Adrenal gland (tissue), 12 donors: Measurements from ENCODE around the gene CEP112. TPM values are rescaled to one million over a fixed set of nuclear protein-coding genes. Genes with fewer than 3 reads are reported as not detected.

Source experiments
- DNase-seq, 7 donors: peaks; one replicate each; pipeline ENCODE4 v3.0.0-alpha.2; 2019 to 2020
- H3K27ac ChIP-seq, 5 donors: fragments of 200-600 bp; sonication (generic) in 4 of 5; 1 replicate in 3 of 5; 2 replicates in 2 of 5; pipeline versions ENCODE4 v1.5.1 to v1.8.0; 2016 to 2020; ENCODE audit warnings: mild to moderate bottlenecking in 1 of 5
- H3K27me3 ChIP-seq: fragments of 200-600 bp; 2 replicates; pipeline ENCODE4 v1.8.0; 2021
- H3K36me3 ChIP-seq, 2 donors: fragments of 200-600 bp; replicated peaks in 1 of 2; 1 replicate in 1 of 2; 2 replicates in 1 of 2; pipeline versions ENCODE4 v1.5.1 to v1.8.0; 2018 to 2022
- H3K4me1 ChIP-seq, 2 donors: fragments of 200-600 bp; replicated peaks in 1 of 2; 1 replicate in 1 of 2; 2 replicates in 1 of 2; pipeline versions ENCODE4 v1.5.1 to v1.8.0; 2018 to 2021
- H3K4me3 ChIP-seq, 4 donors: fragments of 200-600 bp; sonication (generic) in 3 of 4; one replicate each; pipeline ENCODE4 v1.5.1; 2016 to 2018
- H3K9me3 ChIP-seq, 3 donors: fragments of 200-600 bp; sonication (generic) in 1 of 3; replicated peaks in 1 of 3; 1 replicate in 2 of 3; 2 replicates in 1 of 3; pipeline versions ENCODE4 v1.5.1 to v1.8.0; 2016 to 2021
- CTCF ChIP-seq, 6 experiments: fragments of 450-650 bp in 4 of 6; fragments of 200-600 bp in 2 of 6; sonication (generic) in 1 of 6; IDR thresholded peaks; 1 replicate in 5 of 6; 2 replicates in 1 of 6; pipeline versions ENCODE4 v1.5.1 to v1.8.0; 2016 to 2021; ENCODE audit warnings: antibody characterized with exemption in 6 of 6, mild to moderate bottlenecking in 2 of 6, moderate library complexity in 1 of 6
- POLR2A ChIP-seq, 2 donors: fragments of 450-650 bp; IDR thresholded peaks; one replicate each; pipeline ENCODE4 v1.6.1; 2017; ENCODE audit warnings: antibody characterized with exemption in 2 of 2, mild to moderate bottlenecking in 2 of 2, moderate library complexity in 1 of 2
- WGBS, 4 donors: extraction: QIAGEN DNeasy Blood & Tissue Kit in 2 of 4; methylation state at CpG; one replicate each; pipeline versions ENCODE4 v1.1.5 to v1.1.7; 2013 to 2017; 5-methylcytosine and 5-hydroxymethylcytosine counted together
- intact Hi-C, 2 donors: fragments of 100-400 bp; cut with DNase I; formaldehyde crosslinking; loops; one replicate each; pipeline versions ENCODE4 v1.14.1 to v1.15.0; 2022 to 2023
- polyA plus RNA-seq, 3 donors: library from polyadenylated mRNA; stranded (reverse); fragments of 200-250 nt in 2 of 3; fragments of 350-450 nt in 1 of 3; fragmentation: Illumina TruSeq in 1 of 3; extraction: RNeasy Lipid Tissue Mini Kit (QIAGEN cat#74804) in 1 of 3; gene quantifications; one replicate each; pipeline ENCODE4 v1.2.3, GENCODE V29; 2013 to 2014
- total RNA-seq, 9 donors: library from RNA; depleted of rRNA in 4 of 9; stranded (reverse); fragments of >200 nt in 4 of 9; fragments of 120-200 nt in 1 of 9; fragmentation: NEBNext Ultra II Directional in 1 of 9; extraction: Animal tissue kit (Norgen Biotek cat#: 25700) in 1 of 9; gene quantifications; one replicate each; pipeline versions ENCODE4 v1.1.0 to v1.2.4, GENCODE V29; 2013 to 2023
- donor health status: healthy with polysubstance abuse.
- donor health status: Bipolar disorder and iron deficiency.
- donor health status: DM: yes; HTN: yes; CAD: no.
- donor health status: DM: no; HTN: no; CAD: no.
- donor health status: DM: no; HTN: no; CAD: no.
- donor health status: DM: yes; HTN: yes; CAD: no.

Gene CEP112
- total and polyA plus RNA-seq, 12 donors, result 4.2 to 24.1 (median 9.6) TPM

GRCh38 chr17:65902155-65902554 lies 289.8 kb downstream of the CEP112 start:
- H3K27me3 ChIP-seq, result no peaks in the 10 kb centered on the region
- 94 to 98% (median 96%) methylated on average over 10 of the region's 10 CpGs for WGBS, 4 donors
- no peak overlapping the region for H3K27ac ChIP-seq
- DNase-seq, result no peak
- H3K9me3 ChIP-seq, result peaks cover 0 to 8% (median 0%) of the 10 kb centered on the region in 3 donors
- intact Hi-C loops, result no loop called here
- peaks cover 0 to 5% of the 10 kb centered on the region in 2 donors for H3K4me1 ChIP-seq
- TF ChIP-seq POLR2A (IDR thresholded peaks at IDR 0.05) (no peak), CTCF (IDR thresholded peaks at IDR 0.05) (no peak)
- no peaks in the 10 kb centered on the region for H3K36me3 ChIP-seq
- H3K4me3 ChIP-seq, result no peak overlapping the region

- TF ChIP-seq POLR2A (IDR thresholded peaks at IDR 0.05), result no peak
- no peak for TF ChIP-seq CTCF (IDR thresholded peaks at IDR 0.05)
Measured at GRCh38 chr17:65901394-65901793, 290.5 kb downstream of the CEP112 start.

GRCh38 chr17:65900216-65900615 lies 291.7 kb downstream of the CEP112 start:
- Histone ChIP-seq H3K4me3 (no peak overlapping the region), H3K27ac (no peak overlapping the region), H3K36me3 (no peaks in the 10 kb centered on the region), H3K4me1 (peaks cover 0 to 5% of the 10 kb centered on the region in 2 donors), H3K9me3 (peaks cover 0 to 8% (median 0%) of the 10 kb centered on the region in 3 donors), H3K27me3 (no peaks in the 10 kb centered on the region)
- TF ChIP-seq CTCF (IDR thresholded peaks at IDR 0.05) (no peak), POLR2A (IDR thresholded peaks at IDR 0.05) (no peak)
- no peak for DNase-seq
- WGBS, 4 donors, result 92 to 95% (median 94%) methylated on average over 6 of the region's 6 CpGs
- intact Hi-C loops, result no loop called here

More at GRCh38 chr17:65901394-65901793, 290.5 kb downstream of the CEP112 start:
- Histone ChIP-seq H3K36me3 (no peaks in the 10 kb centered on the region), H3K27ac (no peak overlapping the region), H3K27me3 (no peaks in the 10 kb centered on the region), H3K9me3 (peaks cover 0 to 8% (median 0%) of the 10 kb centered on the region in 3 donors), H3K4me3 (no peak overlapping the region), H3K4me1 (peaks cover 0 to 5% of the 10 kb centered on the region in 2 donors)
- intact Hi-C loops, result no loop called here
- no peak for DNase-seq

- Histone ChIP-seq H3K9me3 (peaks cover 0 to 8% (median 0%) of the 10 kb centered on the region in 3 donors), H3K36me3 (no peaks in the 10 kb centered on the region), H3K4me1 (peaks cover 0 to 5% of the 10 kb centered on the region in 2 donors), H3K4me3 (no peak overlapping the region), H3K27ac (no peak overlapping the region), H3K27me3 (no peaks in the 10 kb centered on the region)
- DNase-seq, result no peak
- TF ChIP-seq CTCF (IDR thresholded peaks at IDR 0.05) (no peak), POLR2A (IDR thresholded peaks at IDR 0.05) (no peak)
- WGBS, 4 donors, result 95 to 97% (median 96%) methylated on average over 3 of the region's 3 CpGs
- intact Hi-C loops, result no loop called here
Measured at GRCh38 chr17:65898651-65899050, 293.3 kb downstream of the CEP112 start.
